Astrocyte (in vitro differentiated cells and primary cell): ENCODE data around the gene CLEC4D. TPM values are rescaled to one million over a fixed set of nuclear protein-coding genes. Genes with fewer than 3 reads are reported as not detected.
"Not testable (repeated sequence)": the region's sequence is repeated elsewhere in the genome, so short reads cannot be mapped to it uniquely, and the experiment has no call there.

Experiments
- DNase-seq: peaks from one replicate; pipeline ENCODE4 v3.0.0-alpha.2; 2010; ENCODE audit warnings: low read depth
- FAIRE-seq: peaks from 2 replicates; lab custom pipeline; 2011; peaks lifted over from hg19 to GRCh38; lab: Jason Lieb, UNC
- H2AFZ ChIP-seq: 2 replicates; pipeline ENCODE4 v1.6.0; 2012; ENCODE audit warnings: low read depth, low read length, inconsistent platforms
- H3K27ac ChIP-seq: 2 replicates; pipeline ENCODE4 v1.5.1; 2011; ENCODE audit warnings: low read depth, low read length, inconsistent platforms
- H3K27me3 ChIP-seq: 2 replicates; pipeline ENCODE4 v1.6.0; 2011; ENCODE audit warnings: low read length, inconsistent platforms; ENCODE audit not compliant: insufficient read depth
- H3K36me3 ChIP-seq: 2 replicates; pipeline ENCODE4 v1.5.1; 2011; ENCODE audit warnings: low read length, inconsistent platforms; ENCODE audit not compliant: insufficient read depth
- H3K4me1 ChIP-seq: 2 replicates; pipeline ENCODE4 v1.5.1; 2011; ENCODE audit warnings: low read length, inconsistent platforms; ENCODE audit not compliant: insufficient read depth
- H3K4me2 ChIP-seq: 2 replicates; pipeline ENCODE4 v1.6.0; 2012; ENCODE audit warnings: low read length, inconsistent platforms
- H3K4me3 ChIP-seq: 2 replicates; pipeline ENCODE4 v1.5.1; 2011; ENCODE audit warnings: low read depth, mild to moderate bottlenecking, low read length, inconsistent platforms; ENCODE audit not compliant: insufficient read depth
- H3K79me2 ChIP-seq: 2 replicates; pipeline ENCODE4 v1.6.0; 2012; ENCODE audit warnings: mild to moderate bottlenecking, low read length, inconsistent platforms; ENCODE audit not compliant: insufficient read depth
- H3K9ac ChIP-seq: 2 replicates; pipeline ENCODE4 v1.6.0; 2012; ENCODE audit warnings: mild to moderate bottlenecking, low read length, inconsistent platforms
- H3K9me3 ChIP-seq: 2 replicates; pipeline ENCODE4 v1.5.1; 2012; ENCODE audit warnings: low read depth, mild to moderate bottlenecking, low read length, inconsistent platforms; ENCODE audit not compliant: insufficient read depth
- H4K20me1 ChIP-seq: 2 replicates; pipeline ENCODE4 v1.6.0; 2012; ENCODE audit warnings: low read length, inconsistent platforms; ENCODE audit not compliant: insufficient read depth
- H3K27ac Mint-ChIP-seq: one replicate; pipeline ENCODE4 v1.8.0; 2021; ENCODE audit warnings: mild to moderate bottlenecking, mixed read lengths; ENCODE audit not compliant: unreplicated experiment
- H3K27me3 Mint-ChIP-seq: one replicate; pipeline ENCODE4 v1.8.0; 2021; ENCODE audit warnings: low read depth, mixed read lengths; ENCODE audit not compliant: unreplicated experiment
- H3K36me3 Mint-ChIP-seq: one replicate; pipeline ENCODE4 v1.8.0; 2021; ENCODE audit warnings: low read depth, mixed read lengths; ENCODE audit not compliant: unreplicated experiment
- H3K4me1 Mint-ChIP-seq: one replicate; pipeline ENCODE4 v1.8.0; 2021; ENCODE audit warnings: low read depth, mixed read lengths; ENCODE audit not compliant: unreplicated experiment
- H3K4me3 Mint-ChIP-seq: one replicate; pipeline ENCODE4 v1.8.0; 2021; ENCODE audit warnings: mild to moderate bottlenecking, moderate library complexity, mixed read lengths; ENCODE audit not compliant: unreplicated experiment
- H3K9me3 Mint-ChIP-seq: one replicate; pipeline ENCODE4 v1.8.0; 2021; ENCODE audit warnings: mild to moderate bottlenecking, mixed read lengths; ENCODE audit not compliant: unreplicated experiment
- EZH2 ChIP-seq: IDR thresholded peaks from 2 replicates; pipeline ENCODE4 v1.6.1; 2012; ENCODE audit warnings: mild to moderate bottlenecking, low read length, inconsistent platforms; ENCODE audit not compliant: insufficient read depth
- total RNA-seq: library from RNA; stranded (reverse); gene quantifications from 2 replicates; pipeline ENCODE4 v1.2.1, GENCODE V29; 2021
- TF ChIP-seq, protein P1 (sequence below): IDR thresholded peaks from 2 replicates; pipeline ENCODE4 v1.5.1; 2011; ENCODE audit warnings: low read depth, mild to moderate bottlenecking, inconsistent platforms, low read length, moderate library complexity; ENCODE audit not compliant: insufficient read depth

CLEC4D gene
- total RNA-seq, 1 donor from 2014 or later: not detected

DNA sequence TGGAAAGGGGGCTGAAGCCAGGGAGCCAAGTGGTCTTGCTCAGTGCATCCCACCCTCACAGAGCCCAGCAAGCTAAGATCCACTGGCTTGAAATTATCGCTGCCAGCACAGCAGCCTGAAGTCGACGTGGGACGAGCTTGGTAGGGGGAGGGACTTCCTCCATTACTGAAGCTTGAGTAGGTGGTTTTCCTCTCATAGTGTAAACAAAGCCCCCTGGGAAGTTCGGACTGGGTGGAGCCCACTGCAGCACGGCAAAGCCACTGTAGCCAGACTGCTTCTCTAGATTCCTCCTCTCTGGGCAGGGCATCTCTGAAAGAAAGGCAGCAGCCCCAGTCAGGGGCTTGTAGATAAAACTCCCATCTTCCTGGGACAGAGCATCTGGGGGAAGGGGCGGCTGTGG, 17.2 kb upstream of the CLEC4D start:
- not testable (repeated sequence) for H3K36me3 ChIP-seq, H3K4me3 Mint-ChIP-seq, H2AFZ ChIP-seq, H3K27me3 Mint-ChIP-seq, H3K36me3 Mint-ChIP-seq, H3K27ac ChIP-seq, H3K4me2 ChIP-seq, H3K27me3 ChIP-seq, H3K9me3 Mint-ChIP-seq, H3K4me1 Mint-ChIP-seq, H3K79me2 ChIP-seq, H3K9ac ChIP-seq, FAIRE-seq, H3K9me3 ChIP-seq, DNase-seq, H3K27ac Mint-ChIP-seq, H4K20me1 ChIP-seq, H3K4me1 ChIP-seq, H3K4me3 ChIP-seq

DNA sequence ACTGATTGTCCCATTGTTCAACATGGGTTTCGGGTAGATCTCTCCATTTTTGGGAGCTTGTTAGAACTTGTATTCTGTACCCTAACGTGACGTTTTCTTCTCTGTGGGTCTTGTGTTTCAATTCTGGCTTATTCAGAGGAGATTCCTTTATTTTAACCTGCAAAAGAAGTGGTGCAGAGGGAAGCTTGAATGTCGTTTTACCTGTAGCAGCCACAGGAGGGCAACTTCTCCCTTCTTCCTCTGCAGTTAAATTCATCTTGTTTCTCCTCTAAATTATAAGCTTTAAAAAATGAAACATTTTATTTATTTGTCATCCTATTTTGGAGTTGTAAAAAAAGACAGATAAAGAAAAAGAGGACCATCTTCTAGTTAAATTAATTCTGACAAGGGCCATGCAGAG, 13.7 kb upstream of the CLEC4D start:
- Histone ChIP-seq H3K79me2 (no peaks in the 10 kb centered on the region), H3K9ac (no peak overlapping the region), H3K4me1 (no peaks in the 10 kb centered on the region), H3K36me3 (no peaks in the 10 kb centered on the region), H3K27ac (no peak overlapping the region), H3K9me3 (no peaks in the 10 kb centered on the region), H4K20me1 (no peaks in the 10 kb centered on the region), H3K4me2 (no peak overlapping the region), H2AFZ (no peak overlapping the region), H3K4me3 (no peak overlapping the region), H3K27me3 (no peaks in the 10 kb centered on the region)
- FAIRE-seq: no peak
- Mint-ChIP-seq H3K4me3 (no peak overlapping the region), H3K27ac (no peak overlapping the region), H3K36me3 (no peaks in the 10 kb centered on the region), H3K4me1 (no peaks in the 10 kb centered on the region), H3K9me3 (no peaks in the 10 kb centered on the region), H3K27me3 (no peaks in the 10 kb centered on the region)
- no peak for DNase-seq
- no peak for TF ChIP-seq EZH2
- TF ChIP-seq, protein P1, sequence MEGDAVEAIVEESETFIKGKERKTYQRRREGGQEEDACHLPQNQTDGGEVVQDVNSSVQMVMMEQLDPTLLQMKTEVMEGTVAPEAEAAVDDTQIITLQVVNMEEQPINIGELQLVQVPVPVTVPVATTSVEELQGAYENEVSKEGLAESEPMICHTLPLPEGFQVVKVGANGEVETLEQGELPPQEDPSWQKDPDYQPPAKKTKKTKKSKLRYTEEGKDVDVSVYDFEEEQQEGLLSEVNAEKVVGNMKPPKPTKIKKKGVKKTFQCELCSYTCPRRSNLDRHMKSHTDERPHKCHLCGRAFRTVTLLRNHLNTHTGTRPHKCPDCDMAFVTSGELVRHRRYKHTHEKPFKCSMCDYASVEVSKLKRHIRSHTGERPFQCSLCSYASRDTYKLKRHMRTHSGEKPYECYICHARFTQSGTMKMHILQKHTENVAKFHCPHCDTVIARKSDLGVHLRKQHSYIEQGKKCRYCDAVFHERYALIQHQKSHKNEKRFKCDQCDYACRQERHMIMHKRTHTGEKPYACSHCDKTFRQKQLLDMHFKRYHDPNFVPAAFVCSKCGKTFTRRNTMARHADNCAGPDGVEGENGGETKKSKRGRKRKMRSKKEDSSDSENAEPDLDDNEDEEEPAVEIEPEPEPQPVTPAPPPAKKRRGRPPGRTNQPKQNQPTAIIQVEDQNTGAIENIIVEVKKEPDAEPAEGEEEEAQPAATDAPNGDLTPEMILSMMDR: no peak

- Histone ChIP-seq H3K27me3 (no peaks in the 10 kb centered on the region), H2AFZ (no peak overlapping the region), H3K79me2 (no peaks in the 10 kb centered on the region), H3K36me3 (no peaks in the 10 kb centered on the region), H3K4me1 (no peaks in the 10 kb centered on the region), H3K9me3 (no peaks in the 10 kb centered on the region), H3K4me2 (no peak overlapping the region), H4K20me1 (no peaks in the 10 kb centered on the region), H3K9ac (no peak overlapping the region), H3K4me3 (no peak overlapping the region), H3K27ac (no peak overlapping the region)
- FAIRE-seq (no peak), DNase-seq (no peak)
- Mint-ChIP-seq H3K4me1 (no peaks in the 10 kb centered on the region), H3K36me3 (no peaks in the 10 kb centered on the region), H3K4me3 (no peak overlapping the region), H3K9me3 (no peaks in the 10 kb centered on the region), H3K27me3 (no peaks in the 10 kb centered on the region), H3K27ac (no peak overlapping the region)
- TF ChIP-seq, protein P1: no peak
- no peak for TF ChIP-seq EZH2
Measured at GRCh38 chr12:8501720-8502119, 11.6 kb upstream of the CLEC4D start.
